ENCODE data around the gene NEK10. TPM values are rescaled to one million over a fixed set of nuclear protein-coding genes. Genes with fewer than 3 reads are reported as not detected.
A peak's percentile ranks its signal among the peaks of the same experiment; 100 is the strongest.

The NEK10 gene
- total RNA-seq, 4 donors from 2014 or later, result 0.58 to 2.5 (median 1.1) TPM

GRCh38 chr3:27360113-27361078 lies 8.8 kb downstream of the NEK10 start:
- intact Hi-C loops (cut with DNase I), result no loop called here
- Histone ChIP-seq H3K27me3 (no peaks in the 10 kb centered on the region), H3K9me3 (no peaks in the 10 kb centered on the region), H3K4me1 (peaks cover 0 to 6% (median 3%) of the 10 kb centered on the region in 4 donors), H3K36me3 (no peaks in the 10 kb centered on the region), H3K4me3 (no peak overlapping the region), H3K27ac (replicated peaks in 1 of 4) (no peak overlapping the region)
- WGBS, result 73% methylated on average over 7 of the region's 7 CpGs
- DNase-seq (ENCODE audit: extremely low spot score), result no peak
- no peak for TF ChIP-seq POLR2AphosphoS5 (IDR thresholded peaks at IDR 0.05)
- no peak for TF ChIP-seq POLR2A (IDR thresholded peaks at IDR 0.05; ENCODE audit: low read depth)
- no peak for TF ChIP-seq CTCF (IDR thresholded peaks at IDR 0.05)
- TF ChIP-seq EP300 (IDR thresholded peaks at IDR 0.05), result no peak

GRCh38 chr3:27358372-27358771 lies 10.8 kb downstream of the NEK10 start:
- intact Hi-C loops (cut with DNase I), result no loop called here
- WGBS, result 80% methylated on average over 3 of the region's 3 CpGs
- no peaks in the 10 kb centered on the region for H3K9me3 ChIP-seq

GRCh38 chr3:27357665-27358258 lies 11.4 kb downstream of the NEK10 start:
- intact Hi-C loops (cut with DNase I), result no loop called here
- H3K36me3 ChIP-seq, result no peaks in the 10 kb centered on the region
- no peaks in the 10 kb centered on the region for H3K27me3 ChIP-seq
- no peak overlapping the region for H3K4me3 ChIP-seq
- 58% methylated on average over 1 of the region's 1 CpG for WGBS
- H3K9me3 ChIP-seq, result no peaks in the 10 kb centered on the region
- no peaks in the 10 kb centered on the region for H3K4me1 ChIP-seq
- H3K27ac ChIP-seq (replicated peaks in 1 of 4), result no peak overlapping the region
- no peak for DNase-seq (ENCODE audit: extremely low spot score)
- TF ChIP-seq POLR2A (IDR thresholded peaks at IDR 0.05; ENCODE audit: low read depth) (no peak), CTCF (IDR thresholded peaks at IDR 0.05) (peak; percentile 35 to 51 (median 39))

More at GRCh38 chr3:27358372-27358771, 10.8 kb downstream of the NEK10 start:
- no peak for TF ChIP-seq EP300 (IDR thresholded peaks at IDR 0.05)
- no peak for TF ChIP-seq CTCF (IDR thresholded peaks at IDR 0.05)
- no peak for TF ChIP-seq POLR2A (IDR thresholded peaks at IDR 0.05; ENCODE audit: low read depth)
- no peak for TF ChIP-seq POLR2AphosphoS5 (IDR thresholded peaks at IDR 0.05)
- H3K4me1 ChIP-seq, result no peaks in the 10 kb centered on the region
- no peak for DNase-seq (ENCODE audit: extremely low spot score)
- no peak overlapping the region for H3K27ac ChIP-seq (replicated peaks in 1 of 4)
- no peaks in the 10 kb centered on the region for H3K27me3 ChIP-seq
- no peak overlapping the region for H3K4me3 ChIP-seq
- no peaks in the 10 kb centered on the region for H3K36me3 ChIP-seq

- H3K4me3 ChIP-seq, result no peak overlapping the region
- intact Hi-C loops (cut with DNase I), result no loop called here
- no peak overlapping the region for H3K27ac ChIP-seq (replicated peaks in 1 of 4)
- no peaks in the 10 kb centered on the region for H3K9me3 ChIP-seq
- no peaks in the 10 kb centered on the region for H3K4me1 ChIP-seq
- no peaks in the 10 kb centered on the region for H3K36me3 ChIP-seq
- H3K27me3 ChIP-seq, result no peaks in the 10 kb centered on the region
- WGBS, result 80% methylated on average over 3 of the region's 3 CpGs
- no peak for DNase-seq (ENCODE audit: extremely low spot score)
- TF ChIP-seq EP300 (IDR thresholded peaks at IDR 0.05) (no peak), CTCF (IDR thresholded peaks at IDR 0.05) (no peak), POLR2A (IDR thresholded peaks at IDR 0.05; ENCODE audit: low read depth) (no peak), POLR2AphosphoS5 (IDR thresholded peaks at IDR 0.05) (no peak)
These were observed 12.2 kb downstream of the NEK10 start for GRCh38 chr3:27356976-27357375.
